Neural crest cell (in vitro differentiated cells): ENCODE measurements around the gene CLOCK. TPM values are rescaled to one million over a fixed set of nuclear protein-coding genes. Genes with fewer than 3 reads are reported as not detected.

ENCODE experiments used
- DNase-seq: peaks from one replicate; pipeline ENCODE4 v3.0.0; 2021; ENCODE audit warnings: low read depth, mixed read lengths, low spot score
- H3K27ac Mint-ChIP-seq: one replicate; pipeline ENCODE4 v1.8.0; 2021; ENCODE audit warnings: mild to moderate bottlenecking, mixed read lengths; ENCODE audit not compliant: unreplicated experiment
- H3K27me3 Mint-ChIP-seq: 2 replicates; pipeline ENCODE4 v1.8.0; 2021; ENCODE audit warnings: low read depth, mild to moderate bottlenecking, mixed read lengths
- H3K36me3 Mint-ChIP-seq: 2 replicates; pipeline ENCODE4 v1.8.0; 2021; ENCODE audit warnings: low read depth, mild to moderate bottlenecking, mixed read lengths
- H3K4me1 Mint-ChIP-seq: 2 replicates; pipeline ENCODE4 v1.8.0; 2021; ENCODE audit warnings: mixed read lengths
- H3K4me3 Mint-ChIP-seq: one replicate; pipeline ENCODE4 v1.8.0; 2021; ENCODE audit warnings: mild to moderate bottlenecking, mixed read lengths
- H3K9me3 Mint-ChIP-seq: 2 replicates; pipeline ENCODE4 v1.8.0; 2021; ENCODE audit warnings: mixed read lengths
- CTCF ChIP-seq: fragments of 200-600 bp; sonication (generic); conservative IDR thresholded peaks from 2 replicates; pipeline ENCODE4 v1.5.0; 2021; ENCODE audit warnings: antibody characterized with exemption, mild to moderate bottlenecking
- total RNA-seq: library from RNA; stranded (reverse); gene quantifications from 2 replicates; pipeline ENCODE4 v1.2.1, GENCODE V29; 2021

Gene CLOCK
- total RNA-seq, 1 donor from 2014 or later: 21.6 TPM

- no peaks in the 10 kb centered on the region for H3K9me3 Mint-ChIP-seq
- H3K27ac Mint-ChIP-seq: no peak overlapping the region
- no peaks in the 10 kb centered on the region for H3K4me1 Mint-ChIP-seq
- no peaks in the 10 kb centered on the region for H3K27me3 Mint-ChIP-seq
- DNase-seq: no peak
- TF ChIP-seq CTCF: no peak
- no peak overlapping the region for H3K4me3 Mint-ChIP-seq
- peaks cover 2% of the 10 kb centered on the region for H3K36me3 Mint-ChIP-seq
Observed at GRCh38 chr4:55381502-55381901, 165.2 kb downstream of the CLOCK start.

- no peaks in the 10 kb centered on the region for H3K9me3 Mint-ChIP-seq
- no peak overlapping the region for H3K27ac Mint-ChIP-seq
- no peak overlapping the region for H3K4me3 Mint-ChIP-seq
- no peak for DNase-seq
- H3K4me1 Mint-ChIP-seq: no peaks in the 10 kb centered on the region
- peaks cover 2% of the 10 kb centered on the region for H3K36me3 Mint-ChIP-seq
- no peaks in the 10 kb centered on the region for H3K27me3 Mint-ChIP-seq
- no peak for TF ChIP-seq CTCF
Observed at GRCh38 chr4:55380576-55380975, 166.1 kb downstream of the CLOCK start.

GRCh38 chr4:55378617-55379467, 167.9 kb downstream of the CLOCK start:
- H3K4me1 Mint-ChIP-seq: no peaks in the 10 kb centered on the region
- no peak for DNase-seq
- H3K27ac Mint-ChIP-seq: no peak overlapping the region
- no peak overlapping the region for H3K4me3 Mint-ChIP-seq
- peaks cover 2% of the 10 kb centered on the region for H3K36me3 Mint-ChIP-seq
- no peaks in the 10 kb centered on the region for H3K9me3 Mint-ChIP-seq
- TF ChIP-seq CTCF: no peak
- no peaks in the 10 kb centered on the region for H3K27me3 Mint-ChIP-seq

Other genes with a start within 250 kb of the CLOCK start
- gene SRD5A3, start 200.7 kb downstream of the CLOCK start, total RNA-seq: 20.1 and 20.3 TPM in 2 replicates
- gene TMEM165, start 151.0 kb downstream of the CLOCK start, total RNA-seq: 62.7 TPM in 2 replicates
- gene PDCL2, start 45.3 kb upstream of the CLOCK start, total RNA-seq: not detected in 2 replicates
- gene NMU, start 89.4 kb upstream of the CLOCK start, total RNA-seq: 10.3 and 12.8 TPM in 2 replicates